ENCODE data around the gene RC3H1. TPM values are rescaled to one million over a fixed set of nuclear protein-coding genes. Genes with fewer than 3 reads are reported as not detected.

Gene RC3H1
- total and polyA plus RNA-seq, 2 of the 8 experiments (the other 6 are each of a cell fraction or from before 2014, with no cell fraction given), result 7.4 to 32.2 TPM

GRCh38 chr1:174008979-174009378 lies 13.2 kb downstream of the RC3H1 start:
- Histone ChIP-seq H3K4ac (replicated peaks; ENCODE audit: insufficient read length, low read depth, low read length) (no peak overlapping the region), H2BK5ac (ENCODE audit: low read depth, low read length) (no peak overlapping the region), H3K27ac (ENCODE audit: low read depth, low read length) (no peak overlapping the region), H2BK20ac (ENCODE audit: low read length) (no peak overlapping the region), H3K79me2 (ENCODE audit: control insufficient read depth in 1 of 2, insufficient read depth in 2 of 2, low read length in 2 of 2) (peaks cover 3 to 86% of the 10 kb centered on the region in 2 experiments; a peak in 3 of 4 replicates), H3K23me2 (ENCODE audit: low read depth, low read length) (no peaks in the 10 kb centered on the region), H3K4me3 (ENCODE audit: extremely low read depth in 1 of 4, insufficient read depth in 2 of 4, low read depth in 3 of 4, low read length in 4 of 4) (no peak overlapping the region), H3K36me3 (ENCODE audit: control insufficient read depth in 2 of 4, insufficient read depth in 4 of 4, low read length in 3 of 4) (no peaks in the 10 kb centered on the region; a peak in 1 of 8 replicates), H3K27me3 (replicated peaks in 1 of 4; ENCODE audit: control insufficient read depth in 3 of 4, extremely low read depth in 1 of 4, insufficient read depth in 3 of 4, low read length in 3 of 4) (no peaks in the 10 kb centered on the region), H2AFZ (ENCODE audit: low read length) (no peak overlapping the region), H2BK12ac (ENCODE audit: low read depth, low read length) (no peak overlapping the region), H2BK15ac (ENCODE audit: low read length) (no peak overlapping the region), H4K8ac (ENCODE audit: extremely low read depth, insufficient read depth, low read length) (no peak overlapping the region), H4K91ac (replicated peaks; ENCODE audit: insufficient read length, low read length) (no peak overlapping the region), H2BK120ac (replicated peaks; ENCODE audit: low read depth, low read length) (no peak overlapping the region), H3K79me1 (ENCODE audit: low read depth, low read length) (no peaks in the 10 kb centered on the region), H3K14ac (ENCODE audit: insufficient read length) (no peak overlapping the region), H3K9ac (replicated peaks in 1 of 4; ENCODE audit: extremely low read depth in 1 of 4, low read depth in 3 of 4, low read length in 3 of 4) (no peak overlapping the region), H2AK5ac (ENCODE audit: low read depth, low read length) (no peak overlapping the region), H4K20me1 (replicated peaks in 1 of 2; ENCODE audit: control insufficient read depth in 1 of 2, insufficient read depth in 2 of 2, low read length in 2 of 2) (peaks cover 3 to 6% of the 10 kb centered on the region in 2 experiments), H3K18ac (ENCODE audit: extremely low read depth, low read length) (no peak overlapping the region), H3K9me3 (ENCODE audit: insufficient read depth in 2 of 2, low read depth in 1 of 2, low read length in 1 of 2) (no peaks in the 10 kb centered on the region), H3K4me2 (ENCODE audit: insufficient read depth in 1 of 2, low read depth in 2 of 2, low read length in 2 of 2) (no peak overlapping the region), H3K56ac (replicated peaks; ENCODE audit: insufficient read length, low read depth, low read length) (no peak overlapping the region), H3K4me1 (replicated peaks in 1 of 4; ENCODE audit: control insufficient read depth in 3 of 4, insufficient read depth in 4 of 4, low read length in 3 of 4) (no peaks in the 10 kb centered on the region), H4K5ac (ENCODE audit: insufficient read length, low read depth, low read length) (no peak overlapping the region), H3K23ac (ENCODE audit: insufficient read length) (no peak overlapping the region)
- WGBS, 2 experiments (ENCODE audit: extremely low coverage in 1 of 2, insufficient coverage in 1 of 2, insufficient read length in 1 of 2, insufficient replicate concordance in 2 of 2, low coverage in 1 of 2, low lambda C conversion rate in 2 of 2, missing lambda C conversion rate in 1 of 2), result 91% methylated on average over 1 of the region's 1 CpG; no CpG with 5 or more reads in 1 of the 2 experiments
- no peak for FAIRE-seq
- POLR2A ChIA-PET (ENCODE audit: partially characterized antibody), result interaction anchor here (1.3 kb wide), 1 partner anchor 9 kb away, joined by 5 read pairs; no protein-coding TSS in a partner anchor
- CTCF ChIA-PET (ENCODE audit: partially characterized antibody), result no interaction called here
- no peak for DNase-seq (ENCODE audit: low read depth in 1 of 2, low spot score in 2 of 2)
- TF ChIP-seq BACH1 (IDR thresholded peaks at IDR 0.05; ENCODE audit: low read length), result no peak
- TF ChIP-seq SP2 (IDR thresholded peaks at IDR 0.05; ENCODE audit: low read length), result no peak
- TF ChIP-seq EP300 (IDR thresholded peaks at IDR 0.05; ENCODE audit: borderline replicate concordance in 1 of 2, low read depth in 2 of 2, low read length in 2 of 2), result no peak
- TF ChIP-seq GTF2F1 (IDR thresholded peaks at IDR 0.05; ENCODE audit: borderline replicate concordance, low read depth, low read length), result no peak
- TF ChIP-seq RFX5 (IDR thresholded peaks at IDR 0.05; ENCODE audit: borderline replicate concordance, low read depth, low read length), result no peak
- TF ChIP-seq EZH2 (IDR thresholded peaks at IDR 0.05; ENCODE audit: low read depth, low read length, severe bottlenecking), result no peak
- TF ChIP-seq POLR2AphosphoS5 (IDR thresholded peaks at IDR 0.05; ENCODE audit: low read depth, low read length), result no peak
- no peak for TF ChIP-seq GABPA (IDR thresholded peaks at IDR 0.05; ENCODE audit: borderline replicate concordance, insufficient read depth, low read length)
- no peak for TF ChIP-seq CTBP2 (IDR thresholded peaks at IDR 0.05; ENCODE audit: borderline replicate concordance, insufficient read depth, insufficient read length, low read length)
- no peak for TF ChIP-seq E2F6 (IDR thresholded peaks at IDR 0.05)
- TF ChIP-seq FOSL1 (IDR thresholded peaks at IDR 0.05; ENCODE audit: insufficient read depth, low read depth, low read length), result no peak
- no peak for TF ChIP-seq SIX5 (IDR thresholded peaks at IDR 0.05; ENCODE audit: low read depth, low read length)
- no peak for TF ChIP-seq TAF1 (IDR thresholded peaks at IDR 0.05; ENCODE audit: low read depth, low read length)

All from H1 (cell line).